Activated gamma-delta T cell treated with Interleukin-2 at 50 U/mL for 16 hours (primary cell): ENCODE data around the gene FAM219A.

Experiments
- DNase-seq: peaks from one replicate; pipeline ENCODE4 v3.0.0-alpha.2; 2020

FAM219A gene

DNA sequence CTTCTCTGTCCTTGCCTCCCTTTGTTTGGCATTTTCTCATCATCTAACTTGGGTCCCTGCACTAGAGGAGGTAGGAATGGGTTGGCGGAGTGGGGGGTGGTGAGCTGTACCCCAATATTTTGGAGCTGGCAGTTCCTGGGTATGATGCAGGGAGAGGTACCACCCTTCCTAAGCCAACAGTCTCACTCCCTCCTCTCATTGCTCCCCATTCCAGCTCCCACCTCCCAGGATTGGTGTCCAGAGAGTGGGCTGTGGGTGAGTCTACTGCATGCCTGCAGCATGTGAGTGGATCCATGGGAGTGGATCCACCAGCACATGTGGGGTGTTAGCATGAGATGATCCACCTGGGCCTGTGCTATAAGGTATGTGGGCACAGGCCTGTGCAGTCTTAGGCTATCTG, 59.5 kb downstream of the FAM219A start:
- no peak for DNase-seq

- no peak for DNase-seq
Measured at GRCh38 chr9:34396276-34397214, 61.8 kb downstream of the FAM219A start.

DNA sequence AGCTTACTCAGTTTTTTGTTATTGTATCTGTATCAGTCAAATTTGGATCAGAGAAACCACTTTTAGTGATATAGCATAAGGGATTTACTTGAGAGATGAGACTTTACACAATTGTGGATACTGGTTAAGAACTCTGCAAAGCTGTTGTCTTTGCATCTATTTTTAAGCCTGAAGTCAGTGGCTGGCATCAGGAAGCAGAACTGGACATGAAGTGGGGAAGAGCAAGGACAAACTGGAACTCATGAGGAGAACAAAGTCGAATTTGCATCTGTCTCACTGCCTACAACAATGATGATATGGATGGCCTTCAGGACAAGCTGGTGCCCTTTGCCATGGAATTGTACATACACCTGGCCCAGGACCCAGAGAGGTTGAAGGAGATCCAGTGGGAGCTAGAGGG, 65.9 kb downstream of the FAM219A start:
- no peak for DNase-seq

- no peak for DNase-seq
Measured at GRCh38 chr9:34387239-34387638, 71.1 kb downstream of the FAM219A start.

DNA sequence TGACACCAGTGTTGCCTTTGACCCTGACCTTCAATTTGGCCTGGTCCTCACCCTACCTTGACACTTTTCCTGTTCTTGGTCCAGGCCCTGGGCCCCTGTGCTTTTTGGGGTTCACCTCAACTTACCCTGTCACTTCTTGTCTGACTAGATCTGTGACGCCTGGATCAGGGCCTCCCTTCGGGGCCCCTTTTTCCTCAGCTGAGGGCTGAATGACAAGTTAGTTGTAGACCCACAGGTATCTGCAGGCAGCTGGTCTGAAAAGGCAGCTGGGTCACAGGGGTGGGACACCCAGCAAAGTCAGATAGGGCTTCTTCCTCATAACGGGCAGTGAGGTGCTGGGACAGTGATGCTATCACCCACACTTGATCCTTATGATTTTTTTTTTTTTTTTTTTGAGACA, 71.7 kb downstream of the FAM219A start:
- DNase-seq = no peak

DNA sequence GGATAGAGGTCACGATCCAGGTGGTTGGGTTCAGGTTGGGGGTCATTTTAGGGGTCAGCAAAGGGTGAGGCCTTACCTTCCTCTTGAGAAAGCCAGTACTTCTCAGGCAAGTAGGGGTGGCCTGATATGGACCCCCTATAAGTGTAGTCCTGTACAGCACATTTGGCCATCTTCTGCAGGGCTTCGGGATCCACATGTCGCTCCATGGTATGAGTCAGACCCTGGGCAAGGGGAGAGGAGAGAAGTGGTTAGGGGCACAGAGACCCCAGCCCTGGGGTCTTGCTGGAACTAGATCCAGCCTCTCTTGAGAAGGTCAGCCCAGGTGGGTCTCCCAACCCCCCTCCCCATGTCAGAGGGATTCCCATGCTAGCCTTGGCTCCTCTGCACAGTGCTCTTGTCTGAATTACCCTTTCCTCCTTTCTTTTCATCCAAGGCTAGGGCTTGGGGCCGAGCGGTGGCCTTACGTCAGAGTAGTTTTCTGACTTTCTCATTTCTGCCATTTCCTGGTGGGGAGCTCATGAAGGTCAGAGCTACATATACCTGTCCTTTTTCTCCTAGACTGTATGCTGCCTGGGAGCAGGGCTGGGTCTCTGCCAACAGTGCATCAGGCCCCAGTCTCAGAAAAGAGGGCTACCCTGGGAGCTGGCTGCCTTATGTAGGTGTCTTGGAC, 72.7 kb downstream of the FAM219A start:
- no peak for DNase-seq

GRCh38 chr9:34384368-34385165, 73.8 kb downstream of the FAM219A start:
- DNase-seq = no peak

- DNase-seq = no peak
Measured at GRCh38 chr9:34383904-34384303, 74.5 kb downstream of the FAM219A start.

DNA sequence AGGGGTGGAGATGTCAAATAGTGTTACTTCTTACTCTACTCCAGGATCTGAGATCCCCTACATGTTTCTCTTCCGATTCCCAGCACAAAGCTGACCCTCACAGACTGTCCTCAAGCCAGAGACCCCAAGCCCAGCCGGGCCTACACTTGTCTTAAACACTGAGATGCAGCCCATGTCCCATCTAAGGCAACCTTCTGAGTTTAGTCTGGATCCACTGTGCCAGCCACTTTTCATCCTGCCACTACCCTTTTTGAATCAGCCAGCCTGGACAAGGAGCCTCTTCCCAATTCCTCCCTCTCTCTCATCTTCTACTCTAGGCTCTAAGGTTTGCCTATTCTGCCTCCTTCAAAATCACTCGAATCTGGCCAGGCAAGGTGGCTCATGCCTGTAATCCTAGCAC, 75.5 kb downstream of the FAM219A start:
- no peak for DNase-seq

GRCh38 chr9:34382054-34382453, 76.3 kb downstream of the FAM219A start:
- no peak for DNase-seq

DNA sequence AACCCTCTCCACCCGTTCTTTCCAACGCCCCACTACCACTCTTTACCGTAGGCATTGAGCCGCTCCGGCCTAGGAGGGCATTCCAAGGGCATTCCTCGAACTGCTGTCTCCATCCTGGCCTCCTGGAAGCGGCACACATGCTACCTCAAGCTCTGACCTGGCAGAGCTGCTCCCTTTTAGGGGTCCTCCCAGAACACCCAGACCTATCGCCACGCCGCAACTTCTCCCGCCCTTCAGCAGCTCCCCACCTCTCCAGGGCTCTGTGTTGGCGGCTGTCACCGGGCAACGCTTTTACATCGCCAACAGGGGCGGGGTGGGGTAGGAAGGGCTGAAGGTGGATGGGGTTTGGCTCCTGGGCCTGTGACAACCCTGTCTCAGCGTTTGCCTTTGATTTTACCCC, 77.0 kb downstream of the FAM219A start:
- DNase-seq = no peak

- peak; percentile 72 for DNase-seq
Measured at GRCh38 chr9:34380511-34381315, 77.7 kb downstream of the FAM219A start.

DNA sequence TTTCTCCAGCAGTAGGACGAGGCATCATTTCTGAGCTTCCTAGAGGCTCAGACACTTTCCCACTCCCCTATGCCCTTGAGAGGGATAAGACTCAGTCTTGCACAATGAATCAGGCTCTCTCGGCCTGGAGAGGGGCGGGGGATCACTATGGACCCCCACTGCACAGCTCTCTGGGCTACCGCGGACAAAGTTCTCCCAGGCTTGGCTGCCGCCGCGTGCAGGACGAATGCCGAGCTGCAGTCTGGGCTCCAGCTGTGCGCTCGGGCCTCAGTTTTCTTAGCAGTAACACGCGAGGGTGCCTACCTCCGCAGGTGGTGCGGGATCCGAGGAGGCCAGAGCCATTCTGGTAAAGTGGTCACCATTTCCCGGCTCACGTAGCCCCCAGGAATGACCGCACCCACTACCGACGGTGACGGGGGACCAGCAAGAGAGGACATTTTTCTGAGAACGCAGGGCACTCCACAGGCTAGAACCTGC, 78.3 kb downstream of the FAM219A start:
- DNase-seq = no peak

DNA sequence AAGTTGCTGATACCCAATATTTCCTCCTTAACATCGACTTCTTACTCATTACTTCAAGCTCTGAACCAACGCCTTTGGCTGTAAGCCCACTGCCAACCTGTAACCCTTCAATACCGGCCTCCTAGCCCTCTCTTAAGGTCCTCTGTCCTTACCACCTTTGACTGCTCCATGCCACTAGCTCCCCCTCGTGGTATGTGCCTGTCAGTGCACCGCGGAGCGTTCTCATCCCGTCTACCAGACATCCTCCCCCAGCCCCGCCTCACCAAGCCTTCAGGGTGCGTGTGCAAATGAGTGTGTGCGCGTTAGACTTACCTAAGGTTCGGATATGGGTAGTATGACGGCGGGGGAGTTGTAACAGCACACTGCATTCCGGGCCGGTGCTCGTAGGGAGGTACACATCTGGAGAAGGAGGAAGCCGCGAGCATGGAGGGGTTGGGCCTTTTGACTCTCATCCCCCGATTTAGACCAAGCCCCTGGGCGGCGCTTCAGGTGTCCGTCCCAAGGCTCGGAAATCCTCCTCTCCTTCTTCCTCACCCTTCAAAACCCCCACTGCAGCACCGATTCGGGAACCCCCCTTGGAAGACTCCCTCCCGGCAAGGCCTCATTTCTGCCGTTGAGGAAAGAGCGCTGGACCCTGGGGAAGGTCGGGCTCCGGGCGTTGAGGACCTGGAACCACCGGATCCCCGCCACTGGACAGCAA, 78.9 kb downstream of the FAM219A start:
- peak; percentile 89 for DNase-seq

DNA sequence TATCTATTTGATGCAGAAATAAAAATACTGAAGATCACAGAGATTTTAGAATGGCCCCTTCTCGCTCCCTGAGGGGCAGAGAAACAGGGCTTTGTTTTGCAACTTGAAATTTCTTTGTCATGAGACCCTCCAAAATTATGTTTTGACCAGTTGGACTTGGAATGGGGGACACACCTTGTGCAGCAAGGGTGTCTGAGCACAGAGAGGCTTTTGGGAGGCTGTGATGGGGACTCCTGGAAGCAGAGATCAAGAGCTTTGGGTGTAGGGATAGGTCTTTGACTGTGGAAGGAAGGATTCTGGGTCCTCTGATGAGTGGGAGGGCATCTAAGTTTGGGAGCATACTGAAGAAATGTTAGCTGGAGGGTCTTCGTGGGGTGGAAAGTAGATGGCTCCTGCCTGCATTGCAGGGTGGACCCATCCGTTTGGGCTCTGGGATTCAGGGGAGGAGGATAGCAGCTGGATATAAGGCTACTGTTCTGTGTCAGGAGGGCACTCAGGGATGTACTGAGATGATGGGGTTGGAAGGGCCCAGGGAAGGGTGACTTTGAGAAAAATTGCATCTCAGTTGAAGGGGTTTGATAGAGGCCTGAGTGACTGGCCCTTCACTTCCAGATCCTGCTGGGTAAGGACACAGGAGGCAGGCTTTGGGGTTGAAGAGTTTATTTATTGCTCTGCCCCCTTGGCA, 79.9 kb downstream of the FAM219A start:
- DNase-seq = no peak

GRCh38 chr9:34377404-34377746, 81.0 kb downstream of the FAM219A start:
- no peak for DNase-seq

DNA sequence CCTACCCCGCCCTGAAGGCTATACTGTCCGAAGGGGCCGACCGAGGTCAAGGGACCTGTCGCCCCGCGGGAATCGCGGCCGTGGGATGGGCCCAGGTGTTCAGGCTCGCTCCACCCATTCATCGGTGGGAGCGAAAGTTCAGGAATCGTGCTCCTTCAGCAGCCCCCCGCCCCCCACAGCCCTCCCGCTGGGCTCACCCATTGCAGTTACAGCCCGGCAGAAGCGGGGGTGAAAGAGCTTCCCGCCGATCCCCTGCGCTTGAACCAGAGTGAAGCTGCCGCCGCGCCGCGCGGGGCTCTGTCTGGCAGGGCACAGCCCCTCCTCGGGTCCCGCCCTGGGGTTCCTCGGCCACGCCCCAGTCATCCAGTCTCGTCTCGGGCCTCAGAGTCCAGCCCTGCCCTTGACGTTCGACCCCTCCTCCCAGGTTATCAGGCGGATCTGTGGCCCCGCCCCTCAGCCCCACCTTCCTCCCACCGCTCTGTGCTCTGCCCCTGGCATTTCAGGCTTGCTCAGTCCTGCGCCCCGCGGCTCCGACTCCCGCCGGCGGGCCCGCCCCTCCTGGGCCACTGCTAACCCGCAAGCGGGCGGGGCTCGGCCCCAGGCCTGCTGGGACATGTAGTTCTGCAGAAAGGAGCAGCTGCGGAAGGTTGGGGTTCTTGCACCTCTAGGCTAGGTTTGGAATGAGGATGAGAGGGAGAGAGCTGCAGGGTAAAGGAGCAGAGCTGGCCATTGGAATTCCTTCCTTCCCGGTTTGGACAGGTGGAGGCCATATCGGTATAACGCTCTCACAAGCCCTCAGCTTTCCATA, 81.6 kb downstream of the FAM219A start, which contains the start of gene MYORG:
TSS of gene MYORG (minus strand) at position 303 of the 808 bp plus-strand sequence. CDS start 3,955 bp downstream, outside the sequence.
- DNase-seq = peak; percentile 97

GRCh38 chr9:34375901-34376595, 82.3 kb downstream of the FAM219A start:
- DNase-seq = peak; percentile 59

- no peak for DNase-seq
Measured at GRCh38 chr9:34374905-34375552, 83.3 kb downstream of the FAM219A start.
